GM12801 (cell line): ENCODE results near the gene NDUFC1.

ENCODE experiments used
- CTCF ChIP-seq: IDR thresholded peaks from one replicate; pipeline ENCODE4 v1.5.1; 2011; ENCODE audit warnings: control low read depth; ENCODE audit not compliant: insufficient read length; ENCODE audit errors: extremely low read depth

Gene NDUFC1

GRCh38 chr4:139319571-139319970 lies 17.3 kb upstream of the NDUFC1 start:
- no peak for TF ChIP-seq CTCF

- TF ChIP-seq CTCF: no peak
These were observed 15.4 kb upstream of the NDUFC1 start for GRCh38 chr4:139317635-139318034.

- TF ChIP-seq CTCF: no peak
These were observed 14.5 kb upstream of the NDUFC1 start for GRCh38 chr4:139316733-139317132.

GRCh38 chr4:139315221-139315675 lies 13.0 kb upstream of the NDUFC1 start:
- no peak for TF ChIP-seq CTCF

GRCh38 chr4:139314047-139314800 lies 11.9 kb upstream of the NDUFC1 start:
- TF ChIP-seq CTCF: no peak

- no peak for TF ChIP-seq CTCF
These were observed 10.5 kb upstream of the NDUFC1 start for GRCh38 chr4:139312552-139313332.

- no peak for TF ChIP-seq CTCF
These were observed 9.6 kb upstream of the NDUFC1 start for GRCh38 chr4:139311909-139312308.
